ENCODE results near the gene CAP2. TPM values are rescaled to one million over a fixed set of nuclear protein-coding genes. Genes with fewer than 3 reads are reported as not detected.

The CAP2 gene, protein sequence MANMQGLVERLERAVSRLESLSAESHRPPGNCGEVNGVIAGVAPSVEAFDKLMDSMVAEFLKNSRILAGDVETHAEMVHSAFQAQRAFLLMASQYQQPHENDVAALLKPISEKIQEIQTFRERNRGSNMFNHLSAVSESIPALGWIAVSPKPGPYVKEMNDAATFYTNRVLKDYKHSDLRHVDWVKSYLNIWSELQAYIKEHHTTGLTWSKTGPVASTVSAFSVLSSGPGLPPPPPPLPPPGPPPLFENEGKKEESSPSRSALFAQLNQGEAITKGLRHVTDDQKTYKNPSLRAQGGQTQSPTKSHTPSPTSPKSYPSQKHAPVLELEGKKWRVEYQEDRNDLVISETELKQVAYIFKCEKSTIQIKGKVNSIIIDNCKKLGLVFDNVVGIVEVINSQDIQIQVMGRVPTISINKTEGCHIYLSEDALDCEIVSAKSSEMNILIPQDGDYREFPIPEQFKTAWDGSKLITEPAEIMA
- total RNA-seq = not detected

- Mint-ChIP-seq H3K27ac (no peak within 1 kb of the TSS), H3K4me3 (no peak within 1 kb of the TSS), H3K9me3 (ENCODE audit: insufficient read depth) (no peaks in the 10 kb centered on the region), H3K4me1 (ENCODE audit: low read depth) (peaks cover 2% of the 10 kb centered on the region), H3K36me3 (ENCODE audit: low read depth) (no peaks in the 10 kb centered on the region), H3K27me3 (ENCODE audit: low read depth) (peaks cover 38% of the 10 kb centered on the region)
- ChIA-PET CTCF (no interaction called here), POLR2A (no interaction called here)
- DNase-seq = no peak
- no peak for ATAC-seq
These were observed at the start of gene CAP2 for GRCh38 chr6:17392978-17393891. Gene CAP2, plus strand, starts transcription at chr6:17393595. Its CDS starts 27,961 bp downstream, at chr6:17421556.

DNA sequence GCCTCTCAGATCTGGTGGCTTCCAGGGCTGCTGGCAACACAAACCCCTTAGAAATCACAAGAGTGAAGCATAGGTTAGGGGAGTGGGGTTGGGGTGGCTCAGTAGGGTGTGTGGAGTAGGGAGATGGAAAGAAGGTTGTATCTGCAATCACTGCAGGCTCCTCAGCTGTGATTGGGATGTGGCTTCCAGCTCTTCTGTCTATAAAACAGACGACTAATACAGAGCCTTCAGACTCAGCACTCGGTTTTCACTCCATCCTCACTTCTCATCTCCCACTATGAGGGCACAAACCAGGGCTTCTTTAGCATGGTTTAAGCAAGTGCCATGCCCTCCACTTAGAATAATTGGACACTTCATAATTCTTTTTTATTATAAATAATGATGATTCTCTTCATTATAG is 46.4 kb upstream of the CAP2 start:
- Mint-ChIP-seq H3K4me1 (ENCODE audit: low read depth) (no peaks in the 10 kb centered on the region), H3K9me3 (ENCODE audit: insufficient read depth) (no peaks in the 10 kb centered on the region), H3K27ac (no peak overlapping the region), H3K36me3 (ENCODE audit: low read depth) (no peaks in the 10 kb centered on the region), H3K27me3 (ENCODE audit: low read depth) (peaks cover 2% of the 10 kb centered on the region), H3K4me3 (no peak overlapping the region)
- CTCF ChIA-PET = no interaction called here
- no peak for DNase-seq
- POLR2A ChIA-PET = no interaction called here
- ATAC-seq = no peak

DNA sequence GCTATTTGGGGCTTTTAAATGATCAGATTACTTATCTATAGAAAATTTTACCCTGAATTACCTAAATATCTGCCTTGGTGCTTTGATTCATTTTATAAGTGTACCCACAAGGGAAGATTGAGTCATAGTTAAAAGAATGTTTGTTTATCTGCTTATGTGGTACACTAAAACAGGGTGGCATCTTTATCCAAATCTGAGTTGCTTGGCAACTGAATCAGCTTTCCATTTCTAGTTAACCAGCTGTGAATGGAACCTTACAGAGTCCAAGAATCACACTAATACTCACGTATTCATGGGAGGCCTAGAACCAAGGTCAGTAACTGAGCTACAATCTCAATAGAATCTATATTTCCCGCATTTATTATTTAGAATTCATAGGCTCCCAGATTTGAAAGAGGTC is 44.0 kb upstream of the CAP2 start:
- peaks cover 2% of the 10 kb centered on the region for H3K27me3 Mint-ChIP-seq (ENCODE audit: low read depth)
- no peaks in the 10 kb centered on the region for H3K9me3 Mint-ChIP-seq (ENCODE audit: insufficient read depth)
- DNase-seq = no peak
- H3K27ac Mint-ChIP-seq = no peak overlapping the region
- ChIA-PET POLR2A (no interaction called here), CTCF (no interaction called here)
- H3K36me3 Mint-ChIP-seq (ENCODE audit: low read depth) = no peaks in the 10 kb centered on the region
- ATAC-seq = no peak
- H3K4me1 Mint-ChIP-seq (ENCODE audit: low read depth) = no peaks in the 10 kb centered on the region
- H3K4me3 Mint-ChIP-seq = no peak overlapping the region

DNA sequence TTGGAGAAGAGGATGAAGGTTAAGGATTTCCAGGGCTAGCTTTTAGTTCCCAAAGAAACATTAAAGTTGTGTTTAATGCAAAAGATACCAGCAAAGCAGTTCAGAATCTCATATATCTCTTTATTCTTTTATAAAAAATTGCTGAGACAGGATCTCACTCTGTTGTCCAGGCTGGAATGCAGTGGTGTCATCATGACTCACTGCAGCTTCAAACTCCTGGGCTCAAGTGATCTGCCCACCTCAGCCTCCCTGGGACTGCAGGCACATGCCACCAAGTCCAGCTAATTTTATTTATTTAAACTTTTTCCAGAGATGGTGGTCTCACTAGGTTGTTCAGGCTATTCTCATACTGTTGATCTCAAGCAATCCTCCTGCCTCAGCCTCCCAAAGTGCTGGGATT is 41.1 kb upstream of the CAP2 start:
- no peak overlapping the region for H3K4me3 Mint-ChIP-seq
- H3K27ac Mint-ChIP-seq = no peak overlapping the region
- H3K4me1 Mint-ChIP-seq (ENCODE audit: low read depth) = no peaks in the 10 kb centered on the region
- H3K36me3 Mint-ChIP-seq (ENCODE audit: low read depth) = no peaks in the 10 kb centered on the region
- ChIA-PET POLR2A (no interaction called here), CTCF (no interaction called here)
- ATAC-seq (no peak), DNase-seq (no peak)
- H3K9me3 Mint-ChIP-seq (ENCODE audit: insufficient read depth) = no peaks in the 10 kb centered on the region
- H3K27me3 Mint-ChIP-seq (ENCODE audit: low read depth) = no peaks in the 10 kb centered on the region

DNA sequence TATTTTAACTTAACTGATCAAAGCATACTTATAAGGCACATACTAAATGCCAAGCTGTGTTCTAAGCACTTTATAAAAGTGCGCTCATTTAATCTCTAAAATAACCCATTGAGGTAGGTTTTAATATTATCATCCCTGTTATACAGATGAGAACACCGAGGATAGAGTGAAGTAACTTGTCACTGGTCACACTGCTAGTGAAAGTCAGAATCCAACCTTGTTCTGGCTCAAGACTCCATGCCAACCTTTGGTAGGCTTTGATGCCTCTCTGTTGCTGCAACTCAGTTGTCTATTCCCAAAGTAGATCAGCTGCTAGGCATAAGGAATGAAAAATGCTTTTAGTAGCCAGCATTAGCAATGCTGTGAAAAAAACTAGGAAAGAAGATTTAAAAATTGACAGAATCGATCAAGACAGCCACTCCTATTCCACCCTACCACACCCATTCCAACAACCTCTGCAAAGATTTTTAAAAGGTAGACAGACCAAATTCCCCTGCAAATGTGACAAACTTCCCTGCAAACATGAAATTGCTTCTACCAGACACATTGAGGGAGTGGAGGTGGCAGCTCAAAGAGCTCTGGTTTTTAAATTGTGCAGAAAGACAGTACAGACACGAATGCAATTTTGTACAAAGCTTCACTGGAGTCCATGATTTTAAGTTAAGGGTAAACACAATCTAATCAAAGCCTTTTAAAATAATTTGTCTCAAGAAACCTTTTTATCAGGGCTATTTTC is 39.8 kb upstream of the CAP2 start:
- Mint-ChIP-seq H3K9me3 (ENCODE audit: insufficient read depth) (no peaks in the 10 kb centered on the region), H3K36me3 (ENCODE audit: low read depth) (no peaks in the 10 kb centered on the region), H3K27me3 (ENCODE audit: low read depth) (no peaks in the 10 kb centered on the region), H3K4me3 (no peak overlapping the region), H3K27ac (no peak overlapping the region), H3K4me1 (ENCODE audit: low read depth) (no peaks in the 10 kb centered on the region)
- ChIA-PET POLR2A (no interaction called here), CTCF (no interaction called here)
- DNase-seq (no peak), ATAC-seq (no peak)

DNA sequence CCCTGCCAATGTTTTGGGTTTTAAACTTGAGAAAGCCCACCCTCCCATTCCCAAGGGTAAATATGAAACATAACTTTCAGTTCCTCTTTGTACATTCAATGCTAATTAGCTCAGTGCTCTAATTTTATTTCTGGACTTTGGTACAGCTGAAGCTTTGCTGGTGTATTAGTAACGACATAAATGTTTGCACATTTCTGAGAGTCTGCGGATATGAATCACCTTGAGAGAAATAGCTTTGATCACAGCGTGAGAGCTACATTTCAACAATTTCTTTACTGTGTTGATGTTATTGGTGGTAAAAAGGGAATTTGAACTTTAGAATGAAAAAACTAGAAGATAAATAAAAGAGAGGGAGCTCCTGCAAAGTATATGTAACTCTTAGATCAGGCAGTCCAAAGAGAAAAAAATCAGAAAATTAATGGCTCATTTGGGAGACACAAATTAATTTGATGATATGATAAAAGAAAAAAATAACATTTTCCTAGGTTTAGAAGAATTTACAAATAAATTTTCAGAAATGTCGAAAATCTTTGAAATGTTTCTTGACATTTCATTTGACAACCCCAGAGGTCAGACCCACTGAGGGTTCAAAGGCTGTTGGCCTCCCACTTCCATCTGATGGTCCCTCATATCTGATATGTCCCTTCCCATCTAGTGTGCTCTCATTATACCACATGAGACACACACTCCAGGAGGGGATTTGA is 38.5 kb upstream of the CAP2 start:
- no peak for DNase-seq
- no peaks in the 10 kb centered on the region for H3K9me3 Mint-ChIP-seq (ENCODE audit: insufficient read depth)
- POLR2A ChIA-PET = no interaction called here
- no peak overlapping the region for H3K27ac Mint-ChIP-seq
- H3K4me1 Mint-ChIP-seq (ENCODE audit: low read depth) = no peaks in the 10 kb centered on the region
- no peaks in the 10 kb centered on the region for H3K36me3 Mint-ChIP-seq (ENCODE audit: low read depth)
- no peak for ATAC-seq
- CTCF ChIA-PET = interaction anchor here (2.0 kb wide), 1 partner anchor 10 kb away, joined by 7 read pairs; no protein-coding TSS in a partner anchor
- no peak overlapping the region for H3K4me3 Mint-ChIP-seq
- H3K27me3 Mint-ChIP-seq (ENCODE audit: low read depth) = no peaks in the 10 kb centered on the region

DNA sequence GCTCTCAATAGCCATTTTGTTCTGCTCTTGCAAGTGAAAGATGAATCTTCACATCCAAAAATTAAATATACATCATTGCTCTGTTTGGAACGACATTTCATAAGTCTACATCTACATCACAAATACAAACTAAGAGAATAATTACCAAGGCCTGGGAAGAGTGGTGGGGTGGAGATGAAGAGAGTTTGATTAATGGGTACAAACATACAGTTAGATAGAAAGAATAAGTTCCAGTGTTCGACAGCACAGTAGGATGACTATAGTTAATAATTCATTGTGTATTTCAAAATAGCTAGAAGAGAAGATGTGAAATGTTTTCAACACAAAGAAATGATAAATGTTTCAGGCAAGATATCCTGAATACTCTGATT is 38.0 kb upstream of the CAP2 start:
- no peak for DNase-seq
- H3K36me3 Mint-ChIP-seq (ENCODE audit: low read depth) = no peaks in the 10 kb centered on the region
- H3K4me1 Mint-ChIP-seq (ENCODE audit: low read depth) = no peaks in the 10 kb centered on the region
- H3K27me3 Mint-ChIP-seq (ENCODE audit: low read depth) = no peaks in the 10 kb centered on the region
- CTCF ChIA-PET = interaction anchor here (2.0 kb wide), 1 partner anchor 10 kb away, joined by 7 read pairs; no protein-coding TSS in a partner anchor
- H3K9me3 Mint-ChIP-seq (ENCODE audit: insufficient read depth) = no peaks in the 10 kb centered on the region
- POLR2A ChIA-PET = no interaction called here
- H3K4me3 Mint-ChIP-seq = no peak overlapping the region
- H3K27ac Mint-ChIP-seq = no peak overlapping the region
- no peak for ATAC-seq

DNA sequence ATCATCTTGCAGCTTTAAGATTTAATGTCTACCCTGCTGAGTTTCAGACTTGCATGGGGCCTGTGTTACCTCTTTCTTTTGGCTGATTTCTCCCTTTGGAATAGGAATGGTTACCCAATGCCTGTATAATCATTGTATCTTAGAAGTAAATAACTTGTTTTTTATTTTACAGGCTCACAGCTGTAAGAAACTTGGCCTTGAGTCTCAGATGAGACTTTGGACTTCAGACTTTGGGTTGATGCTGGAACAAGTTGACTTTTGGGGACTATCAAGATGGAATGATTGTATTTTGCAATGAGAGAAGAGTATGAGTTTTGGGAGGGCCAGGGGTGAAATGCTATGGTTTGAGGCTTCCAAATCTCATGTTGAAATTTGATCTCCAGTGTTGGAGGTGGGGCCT is 34.9 kb upstream of the CAP2 start:
- Mint-ChIP-seq H3K4me3 (no peak overlapping the region), H3K27ac (no peak overlapping the region), H3K9me3 (ENCODE audit: insufficient read depth) (no peaks in the 10 kb centered on the region), H3K36me3 (ENCODE audit: low read depth) (no peaks in the 10 kb centered on the region), H3K27me3 (ENCODE audit: low read depth) (no peaks in the 10 kb centered on the region), H3K4me1 (ENCODE audit: low read depth) (no peaks in the 10 kb centered on the region)
- DNase-seq (no peak), ATAC-seq (no peak)
- POLR2A ChIA-PET = no interaction called here
- CTCF ChIA-PET = no interaction called here

GRCh38 chr6:17360564-17360963 is 32.8 kb upstream of the CAP2 start:
- no peaks in the 10 kb centered on the region for H3K36me3 Mint-ChIP-seq (ENCODE audit: low read depth)
- POLR2A ChIA-PET = no interaction called here
- CTCF ChIA-PET = no interaction called here
- H3K4me3 Mint-ChIP-seq = no peak overlapping the region
- no peaks in the 10 kb centered on the region for H3K4me1 Mint-ChIP-seq (ENCODE audit: low read depth)
- H3K27me3 Mint-ChIP-seq (ENCODE audit: low read depth) = no peaks in the 10 kb centered on the region
- no peaks in the 10 kb centered on the region for H3K9me3 Mint-ChIP-seq (ENCODE audit: insufficient read depth)
- ATAC-seq (no peak), DNase-seq (no peak)
- H3K27ac Mint-ChIP-seq = no peak overlapping the region

GRCh38 chr6:17361013-17361412 is 32.4 kb upstream of the CAP2 start:
- H3K27ac Mint-ChIP-seq = no peak overlapping the region
- ATAC-seq (no peak), DNase-seq (no peak)
- no peaks in the 10 kb centered on the region for H3K36me3 Mint-ChIP-seq (ENCODE audit: low read depth)
- H3K4me1 Mint-ChIP-seq (ENCODE audit: low read depth) = no peaks in the 10 kb centered on the region
- no peaks in the 10 kb centered on the region for H3K9me3 Mint-ChIP-seq (ENCODE audit: insufficient read depth)
- no peaks in the 10 kb centered on the region for H3K27me3 Mint-ChIP-seq (ENCODE audit: low read depth)
- CTCF ChIA-PET = no interaction called here
- no peak overlapping the region for H3K4me3 Mint-ChIP-seq
- POLR2A ChIA-PET = no interaction called here

- DNase-seq = no peak
- Mint-ChIP-seq H3K27ac (no peak overlapping the region), H3K9me3 (ENCODE audit: insufficient read depth) (peaks cover 15% of the 10 kb centered on the region), H3K4me3 (no peak overlapping the region), H3K4me1 (ENCODE audit: low read depth) (no peaks in the 10 kb centered on the region), H3K36me3 (ENCODE audit: low read depth) (no peaks in the 10 kb centered on the region), H3K27me3 (ENCODE audit: low read depth) (no peaks in the 10 kb centered on the region)
- no peak for ATAC-seq
- ChIA-PET POLR2A (no interaction called here), CTCF (no interaction called here)
These were observed 27.4 kb upstream of the CAP2 start for GRCh38 chr6:17365961-17366360.

Data from activated CD8-positive, alpha-beta T cell treated with anti-CD3 and anti-CD28 coated beads, Interleukin-2, amount 10 ng/mL, durations not matched to agents 7 days and 5 days (primary cell).